DND-41 (cell line): ENCODE results near the gene HACD2.

ENCODE experiments used
- CTCF ChIP-seq: IDR thresholded peaks from 2 replicates; pipeline ENCODE4 v1.5.1; 2012; ENCODE audit warnings: borderline replicate concordance, low read length, moderate library complexity, mild to moderate bottlenecking; ENCODE audit not compliant: poor library complexity, severe bottlenecking; ENCODE audit errors: extremely low read depth
- EZH2 ChIP-seq: IDR thresholded peaks from 3 replicates; pipeline ENCODE4 v1.6.1; 2012; ENCODE audit warnings: borderline replicate concordance, low read depth, mild to moderate bottlenecking, moderate library complexity, low read length, inconsistent platforms; ENCODE audit not compliant: severe bottlenecking

DNA sequence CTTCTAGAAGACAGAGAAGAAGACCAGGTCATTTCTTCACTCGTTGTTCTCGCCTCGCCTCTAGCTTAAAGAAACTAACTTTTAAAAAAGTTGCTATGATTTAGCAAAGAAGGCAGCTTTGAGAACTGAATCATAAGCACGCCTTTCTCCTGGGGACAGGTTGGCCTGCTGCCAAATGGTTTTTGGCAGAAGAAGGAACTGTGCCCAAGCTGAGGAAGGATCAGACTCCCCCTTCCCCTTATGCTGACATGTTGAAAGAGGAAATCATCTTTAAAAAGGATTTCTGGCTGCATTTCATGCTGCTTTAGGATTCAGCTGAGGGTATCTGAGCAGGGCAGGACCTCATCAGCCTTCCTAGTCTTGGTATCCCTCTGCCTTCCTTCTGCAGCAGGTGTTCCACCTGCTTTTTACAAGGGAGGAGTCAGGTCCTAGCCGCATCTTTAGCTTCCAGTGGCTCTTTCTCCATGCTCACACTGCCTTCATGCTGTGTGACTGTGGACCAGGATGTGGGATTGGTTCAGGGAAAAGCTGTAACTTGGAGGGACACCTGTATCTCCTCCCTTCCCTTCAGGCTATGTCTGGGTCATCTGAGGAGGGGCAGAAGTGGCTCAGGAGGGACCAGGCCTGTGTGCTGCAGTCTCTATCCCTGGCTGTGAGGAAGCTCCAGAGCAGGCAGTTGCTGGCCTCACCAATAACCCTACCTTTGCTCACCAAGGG, 34.1 kb upstream of the HACD2 start:
- TF ChIP-seq CTCF: no peak
- TF ChIP-seq EZH2: no peak
